ENCODE measurements around the gene HSFX3. TPM values are rescaled to one million over a fixed set of nuclear protein-coding genes. Genes with fewer than 3 reads are reported as not detected.

The HSFX3 gene
- total RNA-seq, 2 experiments from 2014 or later: not detected

- no peaks in the 10 kb centered on the region for H3K36me3 Mint-ChIP-seq (ENCODE audit: low read depth)
- no peaks in the 10 kb centered on the region for H3K27me3 Mint-ChIP-seq
- POLR2A ChIA-PET: no interaction called here
- TF ChIP-seq CTCF (IDR thresholded peaks at IDR 0.05): no peak
- DNase-seq (no peak), ATAC-seq (no peak)
- CTCF ChIA-PET: no interaction called here
- H3K4me3 Mint-ChIP-seq: no peak overlapping the region
- no peaks in the 10 kb centered on the region for H3K9me3 Mint-ChIP-seq
- H3K4me1 Mint-ChIP-seq (ENCODE audit: low read depth): peaks cover 70% of the 10 kb centered on the region
- peak overlapping the region; percentile 22 for H3K27ac Mint-ChIP-seq
- intact Hi-C loops (cut with micrococcal nuclease): no loop called here
These were observed 33.1 kb downstream of the HSFX3 start for GRCh38 chrX:149516604-149517003.

GRCh38 chrX:149515954-149516602, 33.6 kb downstream of the HSFX3 start:
- ATAC-seq (no peak), DNase-seq (no peak)
- peak overlapping the region; percentile 14 for H3K27ac Mint-ChIP-seq
- ChIA-PET POLR2A (no interaction called here), CTCF (no interaction called here)
- H3K27me3 Mint-ChIP-seq: no peaks in the 10 kb centered on the region
- intact Hi-C loops (cut with micrococcal nuclease): no loop called here
- TF ChIP-seq CTCF (IDR thresholded peaks at IDR 0.05): no peak
- H3K4me3 Mint-ChIP-seq: no peak overlapping the region
- no peaks in the 10 kb centered on the region for H3K9me3 Mint-ChIP-seq
- no peaks in the 10 kb centered on the region for H3K36me3 Mint-ChIP-seq (ENCODE audit: low read depth)
- H3K4me1 Mint-ChIP-seq (ENCODE audit: low read depth): peaks cover 65% of the 10 kb centered on the region

- H3K36me3 Mint-ChIP-seq (ENCODE audit: low read depth): no peaks in the 10 kb centered on the region
- H3K27ac Mint-ChIP-seq: peak overlapping the region; percentile 66
- CTCF ChIA-PET: interaction anchor here (2.5 to 3.0 kb wide), 2 partner anchors 9 to 27 kb away, joined by 22 to 34 read pairs; partner anchors contain the start of gene EOLA1
- peak; percentile 37 for ATAC-seq
- H3K27me3 Mint-ChIP-seq: no peaks in the 10 kb centered on the region
- H3K4me3 Mint-ChIP-seq: no peak overlapping the region
- intact Hi-C loops (cut with micrococcal nuclease): no loop called here
- H3K9me3 Mint-ChIP-seq: no peaks in the 10 kb centered on the region
- DNase-seq: peak; percentile 24
- TF ChIP-seq CTCF (IDR thresholded peaks at IDR 0.05): no peak
- POLR2A ChIA-PET: interaction anchor here (1.0 kb wide), 1 partner anchor 28 kb away, joined by 3 read pairs; the partner anchor contains the start of gene EOLA1
- peaks cover 53% of the 10 kb centered on the region for H3K4me1 Mint-ChIP-seq (ENCODE audit: low read depth)
These were observed 35.8 kb downstream of the HSFX3 start for GRCh38 chrX:149513825-149514428.

GRCh38 chrX:149512225-149512885, 37.4 kb downstream of the HSFX3 start:
- Mint-ChIP-seq H3K4me3 (no peak overlapping the region), H3K9me3 (no peaks in the 10 kb centered on the region), H3K4me1 (ENCODE audit: low read depth) (peaks cover 46% of the 10 kb centered on the region), H3K27me3 (no peaks in the 10 kb centered on the region), H3K36me3 (ENCODE audit: low read depth) (no peaks in the 10 kb centered on the region), H3K27ac (peak overlapping the region; percentile 78)
- ChIA-PET CTCF (interaction anchor here (0.7 to 3.0 kb wide), 10 partner anchors 10 to 243 kb away, joined by 3 to 34 read pairs (median 5); partner anchors contain the start of gene EOLA1), POLR2A (interaction anchor here (1.2 to 2.1 kb wide), 2 partner anchors 10 to 116 kb away, joined by 3 to 6 read pairs; no protein-coding TSS in a partner anchor)
- TF ChIP-seq CTCF (IDR thresholded peaks at IDR 0.05): peak; percentile 53
- intact Hi-C loops (cut with micrococcal nuclease): no loop called here
- peak; percentile 69 for DNase-seq
- peak; percentile 71 for ATAC-seq

Data from activated CD8-positive, alpha-beta T cell treated with anti-CD3 and anti-CD28 coated beads for 36 hours (primary cell).